ENCODE measurements around the gene TBC1D10A.
A peak's percentile ranks its signal among the peaks of the same experiment; 100 is the strongest.

TBC1D10A gene

DNA sequence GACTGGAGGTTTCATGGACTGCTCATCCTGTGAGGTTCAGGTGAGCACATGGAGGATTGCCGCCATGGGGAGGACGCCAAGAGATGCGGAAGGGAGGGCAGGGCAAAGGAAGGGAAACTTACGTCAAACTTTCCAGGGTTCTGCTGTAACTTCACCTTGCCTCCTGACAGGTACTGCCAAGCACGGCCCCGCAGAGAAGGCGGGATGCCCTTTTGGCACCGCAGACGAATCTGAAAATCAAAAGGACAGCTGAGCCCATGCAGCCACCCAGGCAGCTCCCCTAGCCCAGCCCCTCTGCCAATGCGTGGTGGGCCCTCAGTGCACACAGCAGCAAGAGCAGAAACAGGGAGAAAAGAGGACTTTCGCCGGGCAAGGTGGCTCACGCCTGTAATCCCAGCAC lies 27.4 kb downstream of the TBC1D10A start:
- no peak for DNase-seq (ENCODE audit: low read depth)

DNA sequence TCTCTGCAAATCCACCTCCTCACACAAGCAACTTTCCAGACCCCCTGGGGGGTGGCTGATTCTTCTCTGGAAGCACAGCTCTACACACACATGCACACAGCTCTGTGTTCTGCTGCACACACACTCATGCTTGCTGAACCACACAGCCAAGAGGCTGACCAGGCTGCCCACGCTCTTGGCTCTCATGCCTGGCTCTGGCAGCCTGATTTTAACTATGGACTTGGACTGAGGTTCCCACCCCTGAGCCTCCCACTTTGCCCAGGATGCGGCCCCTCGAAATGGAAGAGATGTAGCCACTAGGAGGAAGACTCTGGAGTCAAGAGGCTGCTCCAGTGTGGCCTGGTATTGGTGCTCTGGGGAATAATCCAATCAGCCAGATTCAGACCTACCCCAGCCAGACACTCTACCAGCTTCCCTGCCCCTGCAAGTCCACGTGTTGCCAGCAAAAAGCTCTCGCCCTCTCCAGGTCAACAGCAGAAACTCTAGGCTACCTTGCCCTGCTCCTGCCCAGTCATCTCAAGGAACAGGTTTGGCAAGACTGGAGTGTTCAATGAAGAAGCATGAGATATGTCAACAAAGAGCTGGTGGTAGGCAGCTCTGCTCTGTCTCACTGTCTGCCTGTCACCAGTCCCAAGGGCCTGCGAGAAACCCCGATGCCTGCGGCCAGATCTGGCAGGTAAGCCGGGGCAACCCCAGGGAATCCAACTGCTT lies 28.6 kb downstream of the TBC1D10A start:
- no peak for DNase-seq (ENCODE audit: low read depth)

DNA sequence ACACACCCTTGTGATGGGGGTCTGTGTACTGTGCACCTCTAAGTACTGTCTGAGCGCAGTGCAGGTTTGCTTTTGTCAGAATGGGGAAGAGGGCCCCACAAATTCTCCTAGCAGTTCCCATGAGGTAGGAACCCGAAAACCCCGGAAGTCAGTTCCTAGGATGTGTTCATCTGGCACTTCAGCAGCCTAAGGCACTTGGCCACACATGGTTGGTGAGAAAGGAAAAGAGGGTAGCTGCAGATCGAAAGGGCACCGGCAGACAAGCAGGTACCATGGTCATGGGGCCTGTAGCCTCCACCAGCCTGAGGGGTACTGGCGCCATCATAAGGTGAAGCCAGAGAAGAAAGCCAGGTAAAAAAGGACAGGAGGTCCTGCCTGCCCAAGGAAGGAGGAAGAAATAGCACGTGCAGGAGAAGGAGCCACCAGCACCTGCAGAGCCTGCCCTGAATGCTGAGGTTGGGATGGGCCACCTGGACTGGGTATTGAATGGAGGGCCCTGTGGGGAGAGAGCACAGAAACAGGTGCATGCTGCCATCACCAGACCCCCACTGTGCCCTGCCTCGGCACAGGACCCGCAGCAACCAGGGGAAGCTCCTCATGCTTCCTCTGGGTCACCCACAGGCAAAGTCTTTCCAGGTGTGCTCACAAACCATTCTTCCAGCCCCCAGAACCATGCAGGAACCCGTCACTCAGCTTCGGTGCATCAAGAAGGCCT lies 29.3 kb downstream of the TBC1D10A start:
- DNase-seq (ENCODE audit: low read depth), result no peak

DNA sequence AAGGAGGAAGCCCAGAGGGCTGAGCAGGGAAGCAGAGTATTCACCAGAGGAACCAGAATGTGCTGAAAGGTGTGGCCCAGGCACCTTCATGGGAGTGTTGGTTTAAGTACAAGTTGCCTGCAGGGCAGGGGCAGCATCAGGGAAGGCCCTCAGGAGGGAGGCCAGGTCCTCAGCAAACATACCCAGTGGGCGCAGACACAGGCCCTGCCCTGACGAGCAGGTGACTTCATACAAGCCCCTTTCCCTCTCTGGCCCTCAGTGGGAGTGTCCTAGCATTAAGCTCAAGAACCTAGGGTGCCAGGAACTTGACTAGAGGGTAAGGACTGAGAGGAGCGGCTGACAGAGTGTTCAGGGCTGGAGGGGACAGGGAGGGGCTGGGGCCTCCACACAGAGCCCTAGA lies 29.9 kb downstream of the TBC1D10A start:
- DNase-seq (ENCODE audit: low read depth), result no peak

DNA sequence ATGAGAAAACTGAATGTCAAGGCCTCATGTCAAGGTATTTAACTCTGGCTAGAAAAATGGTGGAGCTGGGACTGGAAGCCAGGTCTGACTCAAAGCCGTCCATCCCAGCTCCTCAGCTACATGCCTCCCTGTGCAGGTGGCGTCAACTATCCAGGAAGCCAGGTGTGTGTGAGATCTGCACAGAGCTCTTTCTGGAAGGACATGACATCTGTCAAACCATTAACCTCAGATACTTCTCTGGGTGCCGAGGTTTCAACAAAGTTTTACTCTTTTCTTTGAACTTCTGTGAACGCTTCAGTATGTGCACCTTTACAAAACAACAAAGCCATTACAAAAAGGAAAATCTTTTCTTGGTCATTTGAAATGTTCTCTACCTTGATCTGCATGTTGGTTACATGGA lies 30.4 kb downstream of the TBC1D10A start:
- no peak for DNase-seq (ENCODE audit: low read depth)

DNA sequence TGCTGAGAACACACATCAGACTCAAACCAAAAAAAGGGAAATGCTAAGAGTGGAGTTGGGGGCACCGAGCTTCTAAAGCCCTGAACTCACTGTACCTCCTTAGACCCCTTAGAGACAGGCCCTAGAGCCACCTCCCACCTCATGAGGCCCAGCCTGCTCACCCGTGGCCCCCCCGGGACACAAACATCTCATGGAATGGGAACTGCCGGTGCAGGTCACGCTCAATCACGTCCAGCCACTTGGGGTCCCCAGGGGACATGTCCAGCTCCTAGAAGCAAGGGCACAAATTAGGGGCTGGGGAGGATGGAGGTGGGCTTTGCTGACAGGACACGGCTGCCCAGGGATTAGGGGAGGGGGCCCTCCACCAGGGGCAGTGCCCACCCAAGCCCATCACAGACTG lies 31.2 kb downstream of the TBC1D10A start:
- no peak for DNase-seq (ENCODE audit: low read depth)

DNA sequence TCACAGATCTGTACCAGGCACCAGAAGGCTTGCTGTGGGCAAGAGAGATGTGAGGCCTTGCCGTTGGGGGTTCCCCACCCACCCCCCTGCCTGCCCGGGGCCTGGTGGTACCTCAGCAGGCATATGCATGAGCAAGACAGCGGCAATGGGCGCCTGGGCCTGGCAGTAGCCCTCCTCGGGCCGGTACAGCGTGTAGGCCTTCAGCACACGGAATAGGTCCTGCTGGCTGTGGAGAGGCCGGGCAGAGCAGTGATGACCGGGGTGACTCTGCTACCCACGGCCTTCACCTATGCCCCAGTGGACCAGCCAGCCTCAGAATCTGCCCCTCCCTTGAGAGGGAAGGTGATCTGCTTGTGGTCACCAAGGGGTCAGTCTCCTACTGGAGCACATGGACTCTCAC lies 31.9 kb downstream of the TBC1D10A start:
- DNase-seq (ENCODE audit: low read depth), result no peak

DNA sequence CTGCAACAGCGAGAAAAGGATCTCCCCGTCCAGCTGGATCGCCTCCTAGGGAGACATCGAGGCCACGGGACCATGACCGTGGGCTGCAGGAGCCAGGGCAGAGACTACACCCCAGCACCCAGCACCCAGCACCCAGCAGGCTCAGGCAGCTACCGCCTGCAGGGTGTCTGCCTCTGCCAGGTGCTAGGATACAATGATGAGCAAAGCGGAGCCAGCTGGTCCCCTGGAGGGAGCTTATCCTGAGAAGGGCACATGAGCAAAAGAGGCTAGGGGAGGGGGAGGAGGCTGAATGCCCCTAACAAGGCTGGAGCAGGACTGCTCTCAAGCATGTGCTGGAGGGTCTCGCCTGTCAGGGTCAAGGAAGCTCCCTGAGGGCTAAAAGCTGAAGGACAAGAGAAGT lies 32.7 kb downstream of the TBC1D10A start:
- DNase-seq (ENCODE audit: low read depth), result no peak

DNA sequence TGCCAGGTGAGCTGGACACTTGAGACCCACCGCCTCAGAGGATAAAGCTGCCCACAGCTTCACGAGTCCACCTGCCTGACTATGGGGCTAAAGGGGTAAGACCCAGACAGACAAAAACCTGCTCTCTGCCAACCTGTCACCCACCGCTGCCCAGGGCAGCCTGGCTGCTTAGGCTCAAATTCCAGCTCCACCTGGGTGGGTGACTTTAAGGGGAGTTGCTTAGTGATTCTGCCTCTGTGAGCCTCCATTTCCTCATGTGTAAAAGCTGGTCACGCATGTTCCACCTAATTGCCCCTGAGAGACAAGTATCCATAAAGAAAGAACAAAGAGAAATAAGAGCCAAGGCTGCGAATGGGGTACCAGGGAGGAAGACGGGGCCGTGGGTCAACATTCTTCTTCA lies 33.7 kb downstream of the TBC1D10A start:
- no peak for DNase-seq (ENCODE audit: low read depth)

DNA sequence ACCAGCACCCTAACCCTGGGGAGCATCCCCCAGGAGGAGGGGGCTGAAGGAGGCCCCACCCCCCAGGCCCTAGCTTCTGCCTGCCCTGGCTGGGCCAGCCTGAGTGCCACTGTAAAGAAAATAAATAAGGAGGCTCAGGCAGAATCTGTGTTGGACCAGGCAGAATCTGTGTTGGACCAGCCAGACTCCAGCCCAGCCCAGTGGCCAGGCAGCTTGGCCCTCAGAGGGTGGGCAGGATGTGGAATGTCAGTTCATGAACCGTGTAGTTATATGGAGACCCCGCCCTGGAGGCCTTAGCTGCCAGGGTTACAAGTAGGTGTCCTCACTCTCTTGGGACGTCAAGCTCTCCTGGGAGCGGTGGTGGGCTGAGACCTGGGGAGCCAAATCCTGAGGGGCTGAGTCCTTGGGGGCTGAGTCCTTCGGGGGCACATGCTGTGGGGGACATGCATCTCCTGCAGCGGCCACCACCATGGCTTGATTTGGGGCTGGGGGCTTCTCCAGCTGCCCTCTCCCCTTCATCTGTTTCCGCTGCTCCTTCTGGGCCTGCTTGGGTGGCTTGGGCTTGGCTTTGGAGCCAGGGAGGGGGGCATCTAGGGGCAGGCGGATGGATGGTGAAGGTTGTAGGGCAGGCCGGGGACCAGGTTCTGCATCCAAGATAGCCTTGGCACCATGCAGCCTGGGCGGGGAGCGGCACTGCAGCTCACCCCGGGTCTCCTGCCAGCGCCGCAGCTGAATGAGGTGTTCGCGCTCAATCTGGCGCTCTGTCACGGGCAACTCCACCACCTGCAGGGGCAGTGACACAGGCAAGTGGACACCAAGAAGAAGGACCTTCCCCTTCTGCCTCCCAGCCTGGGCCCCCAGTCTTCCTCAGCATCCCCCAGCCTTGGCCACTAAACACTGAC lies 34.4 kb downstream of the TBC1D10A start:
- DNase-seq (ENCODE audit: low read depth), result no peak

DNA sequence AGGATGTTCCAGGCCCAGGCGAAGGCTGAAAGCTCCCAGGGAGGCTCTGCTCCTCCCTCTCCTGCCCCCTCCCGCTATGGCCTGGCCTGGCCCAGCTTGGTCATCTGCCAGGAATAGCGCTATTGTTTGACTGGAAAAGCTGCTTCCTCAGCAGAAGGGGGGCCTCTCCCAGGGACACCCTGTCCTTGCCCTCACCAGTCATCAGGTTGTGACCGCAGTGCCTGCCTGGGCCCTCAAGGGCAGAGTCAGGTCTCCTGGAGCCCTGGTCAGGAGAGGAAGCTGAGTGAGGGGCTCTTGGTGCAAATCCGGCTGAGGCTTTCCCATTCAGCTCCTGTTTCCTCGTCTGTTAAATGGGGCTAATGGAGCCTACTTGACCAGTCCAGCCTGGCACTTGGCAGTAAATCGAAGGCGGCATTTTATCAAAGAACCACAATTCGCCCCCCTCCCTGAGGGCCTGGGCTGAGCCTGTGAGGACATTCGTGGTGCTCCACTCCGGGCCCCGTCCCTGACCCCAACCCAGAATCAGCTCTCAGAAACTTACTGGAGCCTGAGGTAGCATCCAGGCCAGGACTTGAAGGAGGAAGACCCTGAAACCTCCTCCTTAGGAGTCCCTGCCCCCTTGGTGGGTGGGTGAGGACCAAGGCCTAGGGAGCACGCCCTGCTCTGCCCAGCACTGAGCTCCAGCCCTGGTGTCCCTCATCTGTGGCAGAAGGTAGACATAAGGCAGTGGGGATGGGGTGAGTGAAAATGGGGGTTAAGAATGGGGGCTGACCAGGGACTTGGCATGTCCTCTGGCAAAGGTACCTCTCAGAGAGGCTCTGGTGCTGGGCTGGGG lies 35.5 kb downstream of the TBC1D10A start:
- no peak for DNase-seq (ENCODE audit: low read depth)

DNA sequence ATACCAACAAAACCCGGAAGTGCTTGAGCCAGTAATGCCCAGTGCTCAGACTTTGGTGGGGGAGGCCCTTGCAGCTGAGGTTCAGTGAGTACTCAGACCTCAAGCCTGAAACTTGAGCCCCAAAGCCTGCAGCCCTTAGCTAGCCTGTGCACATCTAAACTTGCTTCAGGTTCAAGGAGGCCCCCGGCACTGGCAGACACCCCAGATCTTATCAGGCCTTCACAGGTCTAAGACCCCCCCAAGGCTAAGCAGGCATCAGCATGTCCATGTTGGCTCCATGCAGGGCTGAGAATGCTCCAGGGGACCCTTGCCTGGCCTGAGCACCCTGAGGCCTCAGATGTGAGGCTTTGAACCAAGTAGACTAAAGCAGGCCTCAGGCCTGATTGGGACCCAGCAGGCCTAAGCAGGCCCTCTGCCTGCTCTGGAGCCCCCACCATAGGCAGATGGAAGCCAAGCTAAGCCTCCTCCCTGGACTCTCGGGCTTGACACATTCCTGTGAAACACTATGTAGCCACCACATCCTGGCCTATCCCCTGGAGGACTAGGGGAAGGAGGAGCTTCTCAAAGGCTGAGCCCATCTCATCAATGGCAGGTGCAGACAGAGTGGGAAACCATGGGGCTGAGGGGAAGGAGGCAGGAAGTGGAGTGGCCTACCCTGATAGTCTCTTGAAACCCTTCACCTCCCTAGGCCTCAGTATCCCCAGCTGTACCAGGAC lies 36.2 kb downstream of the TBC1D10A start:
- DNase-seq (ENCODE audit: low read depth), result no peak

DNA sequence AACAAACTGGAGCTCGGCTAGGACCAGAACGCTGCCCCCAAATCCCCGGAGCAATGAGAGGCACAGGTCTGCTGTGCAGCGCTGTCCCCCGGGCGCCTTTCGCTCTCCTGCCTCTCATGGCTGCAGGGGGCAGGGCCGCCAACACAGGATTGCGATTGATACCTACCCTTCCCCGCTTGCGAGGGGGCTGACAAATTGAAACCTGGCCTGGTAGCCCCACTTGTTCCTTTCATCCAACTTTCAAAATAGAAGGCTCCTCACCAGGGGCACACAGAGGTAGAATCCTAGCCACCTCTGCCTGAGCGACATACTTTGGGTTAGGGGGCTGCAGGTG lies 36.8 kb downstream of the TBC1D10A start:
- no peak for DNase-seq (ENCODE audit: low read depth)

DNA sequence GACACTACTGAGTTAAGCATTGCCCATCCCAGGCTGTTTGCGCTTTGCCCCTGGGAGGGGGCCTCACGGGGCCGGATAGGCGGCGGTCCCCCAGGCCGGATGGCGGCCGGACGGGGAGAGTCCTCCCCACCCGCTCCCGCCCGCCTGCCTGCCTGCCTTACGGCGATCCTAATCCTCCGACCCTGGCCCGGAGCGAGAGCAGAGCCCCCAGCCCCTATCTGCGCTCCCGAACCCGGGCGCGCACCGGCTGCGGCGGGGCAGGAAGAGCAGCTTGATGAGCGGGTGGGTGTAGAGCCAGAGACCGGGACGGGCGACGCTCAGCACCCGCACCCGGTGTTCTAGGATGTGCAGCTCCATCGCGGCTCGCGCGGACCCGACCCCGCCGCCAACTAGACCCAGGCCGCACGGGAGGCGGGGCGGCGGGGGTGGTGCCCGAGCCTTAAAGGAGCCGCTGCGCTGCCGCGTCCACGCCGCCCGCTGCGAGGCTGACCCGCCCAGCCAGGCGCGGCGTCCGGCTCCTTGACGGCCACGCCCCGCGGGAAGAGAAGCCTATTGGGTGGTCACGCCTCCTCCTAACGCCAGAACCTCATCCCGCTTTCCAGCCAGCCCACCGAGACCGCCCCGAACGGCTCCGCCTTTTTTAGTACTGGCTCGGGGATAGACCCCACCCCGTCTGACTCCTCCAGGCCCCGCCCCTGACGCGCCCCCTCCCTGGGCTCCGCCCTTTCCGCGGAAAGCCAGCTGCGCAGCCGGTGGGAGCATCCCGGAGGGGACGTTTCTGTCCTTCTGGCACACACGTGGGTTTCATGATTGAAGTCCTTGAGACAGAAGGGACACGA lies 37.4 kb downstream of the TBC1D10A start, which contains the start of gene CASTOR1:
CASTOR1 (minus strand) TSS at position 365 of the 839 bp plus-strand sequence; CDS start at position 357, 8 bp downstream.
- DNase-seq (ENCODE audit: low read depth), result peak; percentile 83

DNA sequence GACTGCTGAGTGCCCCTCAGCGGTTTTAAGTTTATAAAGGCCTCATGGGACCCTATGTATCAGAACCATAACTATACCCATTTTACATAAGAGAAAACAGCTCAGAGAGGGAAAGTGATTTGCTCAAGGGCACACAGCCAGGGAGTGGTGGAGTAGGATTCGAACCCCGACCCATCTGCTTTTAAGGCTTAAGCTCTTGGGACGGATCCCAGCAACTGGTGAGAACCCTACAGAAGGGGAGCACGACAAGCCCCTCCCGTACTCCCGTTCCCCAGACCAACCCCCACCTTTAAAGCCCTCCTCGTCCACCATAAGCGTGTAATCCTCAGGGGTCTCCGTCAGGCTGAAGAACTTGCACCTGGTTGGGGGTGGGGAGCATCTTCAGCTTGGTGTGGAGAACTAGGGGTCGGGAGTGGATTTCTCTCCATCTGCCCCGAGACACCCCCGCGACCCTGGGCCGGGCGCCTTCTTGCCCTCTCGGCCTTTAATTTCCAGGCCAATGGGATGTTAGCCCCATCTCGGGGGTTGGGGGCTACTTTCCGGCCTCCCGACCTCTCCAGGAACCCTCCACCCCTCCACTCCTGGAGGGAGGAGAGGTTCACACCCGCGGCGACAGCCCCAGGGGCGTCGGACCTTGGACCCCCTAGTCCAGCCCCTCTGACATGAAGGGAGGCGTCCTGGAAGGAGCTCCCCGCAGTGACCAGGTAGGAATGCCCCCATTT lies 38.2 kb downstream of the TBC1D10A start:
- DNase-seq (ENCODE audit: low read depth), result no peak

DNA sequence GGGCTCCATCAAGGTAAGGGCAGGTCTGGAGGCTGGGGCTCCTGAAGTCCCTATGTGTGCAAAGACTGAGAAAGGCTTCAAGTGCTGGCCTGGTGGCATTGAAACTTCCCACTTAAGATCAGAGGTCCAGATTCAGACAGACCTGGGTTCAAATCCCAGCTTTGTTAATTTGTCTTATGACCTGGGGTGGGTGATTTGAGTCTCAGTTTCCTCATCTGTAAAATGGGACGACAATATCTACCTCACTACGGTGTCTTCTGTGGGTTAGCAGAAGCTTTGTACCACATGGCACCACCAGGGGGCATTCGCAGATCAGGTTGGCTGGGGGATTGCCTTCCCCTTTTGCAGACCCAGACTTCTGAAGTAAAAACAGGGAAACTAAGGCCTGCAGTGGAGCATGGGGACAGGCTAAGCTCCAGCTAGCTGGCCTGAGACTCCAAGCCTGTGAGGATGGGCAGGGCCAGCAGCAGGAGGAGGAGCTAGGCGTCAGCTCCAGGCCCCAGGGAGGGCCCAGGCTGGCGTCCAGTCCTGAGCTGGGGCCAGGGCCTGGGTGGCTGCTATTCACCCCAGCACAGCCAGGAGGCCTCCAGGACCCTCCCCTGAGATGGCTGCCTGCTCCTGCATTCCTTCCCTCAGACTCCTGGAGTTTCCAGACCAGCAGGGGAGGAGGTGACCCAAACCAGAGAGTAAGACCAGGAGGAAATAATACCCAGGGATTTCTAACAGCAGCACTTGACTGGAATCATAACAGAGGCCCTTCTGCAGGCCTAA lies 38.9 kb downstream of the TBC1D10A start:
- DNase-seq (ENCODE audit: low read depth), result peak; percentile 80

DNA sequence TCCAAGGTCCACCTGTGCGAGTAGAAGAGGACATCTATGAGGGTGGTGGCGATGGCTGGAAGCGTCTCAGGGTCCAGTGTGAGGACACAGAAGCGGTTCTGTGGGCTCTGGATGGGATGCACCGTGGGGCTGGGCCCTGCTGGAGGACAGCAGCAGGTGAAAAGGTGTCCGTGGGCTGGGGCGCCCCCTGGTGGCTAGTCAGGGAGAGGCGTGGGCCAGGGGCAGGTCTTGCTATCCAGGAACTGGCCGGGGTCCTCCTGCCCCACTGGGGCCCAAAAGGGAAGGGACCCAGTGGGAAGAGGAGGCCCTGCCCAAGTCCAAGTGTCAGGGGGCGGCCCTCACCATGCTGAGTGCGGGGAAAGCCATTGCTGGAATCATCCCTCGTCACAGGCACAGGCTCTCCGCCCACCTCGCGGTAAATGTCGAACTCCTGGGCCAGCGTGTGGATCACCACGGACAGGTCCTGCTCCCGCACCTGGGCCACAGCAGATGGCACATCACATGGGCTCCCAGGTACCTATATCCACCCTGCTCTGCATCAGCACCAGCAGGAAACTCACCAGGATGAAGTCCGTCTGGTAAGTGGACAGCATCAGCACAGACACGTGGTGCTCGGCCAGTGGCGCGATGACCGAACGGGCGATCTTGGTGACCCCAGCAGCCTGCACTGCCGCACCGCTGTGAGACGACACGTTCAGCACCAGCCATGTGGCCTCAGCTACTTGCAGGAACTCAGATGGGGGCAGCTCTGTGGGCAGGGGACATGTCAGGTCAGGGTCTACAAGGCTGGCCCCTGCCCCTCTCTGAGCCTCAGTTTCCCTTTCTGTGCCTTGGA lies 39.7 kb downstream of the TBC1D10A start:
- peak; percentile 82 for DNase-seq (ENCODE audit: low read depth)

DNA sequence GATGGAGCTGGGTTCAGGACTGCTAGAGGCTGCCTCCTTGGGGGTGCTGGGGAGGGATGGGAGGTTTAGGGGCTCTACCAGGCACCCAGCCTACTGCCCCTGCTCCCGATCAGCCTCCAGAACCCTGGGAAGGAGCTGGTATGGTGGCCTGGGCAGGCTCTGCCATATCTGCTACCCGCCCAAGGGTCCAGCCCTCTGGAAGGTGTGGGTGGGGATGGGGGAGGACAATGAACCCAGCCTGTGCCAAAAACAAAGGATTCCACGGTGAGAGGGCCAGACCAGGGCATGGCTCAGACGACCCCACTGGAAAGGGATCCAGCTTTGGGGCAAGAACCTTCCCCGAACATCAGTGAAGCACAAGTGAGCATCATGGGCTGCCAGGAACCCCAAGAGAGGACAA lies 40.4 kb downstream of the TBC1D10A start:
- DNase-seq (ENCODE audit: low read depth), result no peak

Data from activated T-helper 9 cell treated with anti-CD3 and anti-CD28 coated beads, Interleukin-2, amount 50 U/mL, for 16 hours (primary cell).